ENCODE measurements around the gene SPCS2.

SPCS2 gene

GRCh38 chr11:74948898-74949752 lies at the start of gene SPCS2, which contains the start of gene XRRA1:
TSS of gene SPCS2 (plus strand) at chr11:74949266. CDS start at chr11:74949286, 20 bp downstream.
TSS of gene XRRA1 (minus strand) at chr11:74949091. CDS start at chr11:74940878, 8,213 bp downstream.
- peak; percentile 98 for DNase-seq (ENCODE audit: low spot score)

DNA sequence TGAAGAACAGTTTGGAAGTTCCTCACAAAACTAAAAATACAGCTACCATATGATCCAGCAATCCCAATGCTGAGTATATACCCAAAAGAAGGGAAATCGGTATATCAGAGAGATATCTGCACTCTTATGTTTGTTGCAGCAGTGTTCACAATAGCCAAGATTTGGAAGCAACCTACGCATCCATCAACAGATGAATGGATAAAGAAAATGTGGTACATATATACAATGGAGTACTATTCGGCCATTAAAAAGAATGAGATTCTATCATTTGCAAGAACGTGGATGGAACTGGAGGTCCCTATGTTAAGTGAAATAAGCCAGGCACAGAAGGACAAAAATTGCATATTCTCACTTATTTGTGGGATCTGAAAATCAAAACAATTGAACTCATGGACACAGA lies 46.7 kb upstream of the SPCS2 start:
- no peak for DNase-seq (ENCODE audit: low spot score)

GRCh38 chr11:74905326-74905725 lies 43.7 kb upstream of the SPCS2 start:
- DNase-seq (ENCODE audit: low spot score): no peak

GRCh38 chr11:74909385-74909784 lies 39.7 kb upstream of the SPCS2 start:
- no peak for DNase-seq (ENCODE audit: low spot score)

- DNase-seq (ENCODE audit: low spot score): no peak
These were observed 39.3 kb upstream of the SPCS2 start for GRCh38 chr11:74909812-74910211.

DNA sequence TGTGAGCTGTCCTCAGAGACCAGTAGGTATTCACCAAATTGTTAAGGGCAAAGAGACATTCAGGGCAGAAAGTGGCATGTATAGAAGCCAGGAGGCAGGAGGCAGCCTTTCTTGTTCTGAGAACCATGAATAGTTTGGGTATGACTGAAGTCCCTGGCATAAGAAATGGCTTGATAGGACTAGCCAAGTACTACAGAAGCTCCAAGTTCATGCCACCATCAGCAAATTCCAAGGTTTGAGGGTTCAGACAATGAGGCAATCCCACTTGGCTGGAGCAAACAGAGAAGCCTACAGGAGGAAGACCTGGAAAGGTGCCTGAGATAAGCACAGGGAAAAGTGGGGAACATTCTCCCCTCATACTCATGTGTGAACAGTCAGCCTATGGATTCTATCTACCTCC lies 25.9 kb upstream of the SPCS2 start:
- no peak for DNase-seq (ENCODE audit: low spot score)

DNA sequence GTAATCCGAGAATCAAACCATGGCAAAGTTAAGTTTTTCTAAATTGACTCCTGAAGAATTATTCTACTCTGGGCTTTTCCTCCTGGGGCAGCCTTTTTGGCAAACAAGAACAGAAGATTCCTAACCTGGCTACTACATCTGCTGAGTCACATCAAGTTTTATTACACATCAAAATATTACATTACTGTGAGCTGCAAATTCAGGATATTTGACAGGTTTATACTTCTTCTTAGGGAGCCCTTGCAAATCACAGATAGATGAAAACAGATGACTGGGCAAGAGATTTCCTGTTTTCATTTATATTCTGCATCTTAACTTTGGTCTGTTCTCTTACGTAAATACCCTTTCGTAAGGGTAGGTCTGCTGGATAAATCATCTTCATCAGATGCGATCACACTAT lies 23.8 kb upstream of the SPCS2 start:
- no peak for DNase-seq (ENCODE audit: low spot score)

DNA sequence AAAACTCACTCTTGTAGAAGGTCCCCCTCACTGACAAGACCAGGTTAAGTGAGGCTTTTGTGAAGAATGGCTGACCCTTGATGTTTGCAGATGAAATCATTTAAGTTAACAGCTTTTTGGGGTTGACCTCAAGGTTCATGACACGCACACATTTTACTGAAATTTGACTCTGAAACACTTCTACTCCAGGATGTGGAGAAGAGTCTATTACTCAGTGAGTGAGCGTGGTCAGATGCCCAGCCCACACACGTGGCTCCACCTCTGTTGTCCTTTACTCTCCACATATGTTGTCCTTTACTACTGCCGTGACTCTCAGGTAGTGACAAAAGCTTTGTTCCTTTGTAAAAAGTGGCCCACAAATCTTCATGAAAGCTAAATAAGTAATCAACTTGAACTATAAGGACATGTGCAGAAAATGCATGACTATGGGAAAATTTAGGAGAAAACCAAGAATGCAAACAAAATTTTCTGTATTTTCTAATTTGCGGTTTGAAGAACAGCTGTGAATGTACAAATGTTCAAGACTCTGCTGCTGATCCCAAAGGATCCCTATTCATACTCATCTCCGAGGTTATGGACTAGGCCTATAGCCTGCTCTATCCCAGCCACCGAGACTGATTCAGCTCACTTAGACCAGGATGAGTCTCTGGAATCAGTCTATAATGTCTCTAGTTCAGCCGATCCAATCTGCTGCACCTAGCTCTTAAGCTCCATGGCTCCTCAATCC lies 22.6 kb upstream of the SPCS2 start:
- DNase-seq (ENCODE audit: low spot score): no peak

DNA sequence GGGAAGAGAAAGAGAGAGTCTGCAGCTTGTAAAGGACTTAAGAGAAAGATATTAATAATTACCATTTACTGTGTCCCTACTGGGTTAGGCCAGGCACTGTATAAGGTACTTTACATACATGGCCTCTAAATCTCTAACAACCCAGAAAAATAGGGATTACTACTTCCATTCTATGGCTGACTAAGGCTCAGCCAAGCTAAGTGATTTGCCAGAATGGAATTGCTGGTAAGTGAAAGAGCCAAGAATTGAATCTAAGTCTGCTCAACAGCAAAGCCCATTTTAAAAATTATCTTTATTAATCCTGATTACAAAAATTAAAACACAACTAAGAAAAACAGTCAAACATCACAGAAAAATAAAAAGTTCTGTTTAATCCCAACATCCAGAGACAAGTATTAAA lies 21.6 kb upstream of the SPCS2 start:
- DNase-seq (ENCODE audit: low spot score): no peak

DNA sequence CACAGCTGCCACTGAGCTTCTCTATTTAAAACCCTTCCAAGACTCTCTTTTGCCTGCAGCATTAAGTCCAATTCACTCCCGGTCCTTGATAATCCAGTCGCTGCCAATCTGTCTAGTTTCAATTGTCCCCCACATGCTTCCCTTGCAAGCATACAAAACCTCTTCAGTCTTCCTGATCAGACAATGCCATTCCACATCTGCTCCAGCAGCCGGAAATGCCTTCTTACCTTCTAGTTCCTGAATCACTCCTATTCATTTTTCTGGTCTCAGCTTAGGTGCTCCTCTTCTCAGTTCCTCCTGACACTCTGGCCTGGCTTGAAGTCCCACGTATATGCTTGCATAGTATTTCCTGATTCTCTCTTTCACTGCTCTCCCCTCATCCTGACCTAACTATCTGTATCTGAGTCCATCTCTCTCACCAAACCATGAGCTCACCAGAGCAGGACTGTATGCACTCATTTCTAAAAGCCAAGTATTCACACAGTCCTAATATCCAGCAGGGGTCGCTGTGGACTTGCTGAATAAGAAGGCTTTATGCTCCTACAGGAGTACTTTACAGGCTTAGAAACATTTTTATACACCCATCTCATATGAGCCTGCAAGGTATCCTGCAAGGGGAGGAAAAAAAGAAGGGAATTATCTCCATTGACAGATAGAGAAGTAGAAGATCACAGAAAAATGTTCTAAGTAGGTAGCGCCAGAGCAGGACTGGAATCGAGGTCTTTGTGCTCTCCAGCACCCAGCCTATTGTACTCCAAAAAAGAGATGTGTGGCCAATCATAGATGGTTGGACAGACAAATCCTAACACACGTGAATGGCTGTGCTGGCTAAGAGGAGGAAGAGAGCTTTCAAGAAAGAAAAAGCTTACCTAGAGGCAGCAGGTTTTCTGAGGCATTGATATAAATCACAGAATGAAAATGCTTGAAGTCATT lies 19.4 kb upstream of the SPCS2 start:
- peak; percentile 79 for DNase-seq (ENCODE audit: low spot score)

DNA sequence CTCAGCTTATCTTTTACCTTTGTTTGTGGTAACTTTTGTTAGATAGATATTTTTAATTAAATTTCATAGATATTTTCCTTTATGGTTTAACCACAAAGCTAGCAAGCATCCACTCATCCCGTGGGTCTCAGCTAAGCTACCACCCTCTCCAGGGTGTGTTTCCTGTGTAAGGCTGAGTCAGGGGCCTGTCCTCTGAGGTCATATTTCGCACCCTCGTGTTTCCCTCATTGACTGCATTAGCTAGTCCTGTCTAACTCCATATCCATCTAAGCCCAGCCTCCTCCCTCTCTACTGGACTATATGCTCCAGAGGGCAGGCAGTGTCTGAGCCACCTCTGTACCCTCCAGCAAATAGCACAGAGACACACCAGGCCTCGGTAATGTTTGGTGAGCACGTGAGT lies 16.9 kb upstream of the SPCS2 start:
- DNase-seq (ENCODE audit: low spot score): no peak

- DNase-seq (ENCODE audit: low spot score): peak; percentile 2
These were observed 16.3 kb upstream of the SPCS2 start for GRCh38 chr11:74932797-74933196.

DNA sequence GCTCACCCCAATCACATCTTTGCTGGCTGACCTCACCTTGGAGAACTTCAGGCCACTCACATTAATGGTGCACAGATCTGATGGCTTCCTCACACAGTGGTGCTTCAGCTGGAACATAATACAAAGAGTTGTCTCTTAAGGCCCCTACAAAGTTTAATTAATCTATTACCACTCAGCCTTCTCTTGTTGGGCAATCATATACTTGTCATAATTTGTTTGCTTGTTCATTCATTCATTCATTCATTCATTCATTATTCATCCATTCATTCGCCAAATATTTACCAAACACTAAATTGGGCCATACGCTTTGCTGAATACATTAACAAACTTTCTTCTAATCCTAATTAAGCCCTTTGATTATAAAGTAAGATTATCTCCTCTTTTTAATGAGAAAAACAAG lies 15.3 kb upstream of the SPCS2 start:
- no peak for DNase-seq (ENCODE audit: low spot score)

DNA sequence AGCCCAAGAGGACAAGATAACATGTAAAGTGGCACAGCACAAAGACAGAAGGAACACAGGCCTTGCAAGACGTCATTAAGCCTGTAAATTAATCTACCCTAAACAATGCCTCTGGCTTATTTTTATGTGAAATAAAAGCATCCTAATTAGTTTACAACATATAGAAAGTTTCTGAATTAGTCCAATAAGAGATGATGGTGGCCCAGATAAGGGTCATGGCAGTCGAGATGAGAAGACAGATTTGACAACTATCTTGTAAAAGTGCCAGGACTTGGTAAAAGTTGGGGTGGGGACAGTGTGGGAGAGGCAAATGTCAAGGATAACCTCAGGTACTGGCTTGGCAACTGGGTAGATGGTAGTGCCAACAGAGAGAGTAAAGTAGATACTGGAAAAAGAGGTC lies 13.8 kb upstream of the SPCS2 start:
- DNase-seq (ENCODE audit: low spot score): no peak

DNA sequence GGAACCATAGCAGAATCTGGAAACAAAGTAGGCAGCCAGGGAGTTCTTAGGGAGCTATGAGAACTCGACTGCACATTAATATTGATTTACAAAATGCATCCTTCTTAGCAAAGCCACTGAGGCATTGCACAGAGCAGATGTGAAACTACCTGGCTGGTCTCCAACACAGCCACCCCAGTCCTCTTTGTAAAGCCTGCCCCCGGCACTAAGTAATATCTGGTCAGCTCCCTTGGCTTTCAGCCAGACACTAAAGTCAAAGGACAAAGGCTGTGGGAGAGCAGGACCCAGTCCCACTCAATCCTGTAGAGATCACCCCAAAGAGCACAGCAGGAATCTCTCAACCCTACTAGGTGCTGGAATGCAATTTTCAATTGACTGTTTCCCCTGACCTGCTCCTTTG lies 13.0 kb upstream of the SPCS2 start:
- no peak for DNase-seq (ENCODE audit: low spot score)

DNA sequence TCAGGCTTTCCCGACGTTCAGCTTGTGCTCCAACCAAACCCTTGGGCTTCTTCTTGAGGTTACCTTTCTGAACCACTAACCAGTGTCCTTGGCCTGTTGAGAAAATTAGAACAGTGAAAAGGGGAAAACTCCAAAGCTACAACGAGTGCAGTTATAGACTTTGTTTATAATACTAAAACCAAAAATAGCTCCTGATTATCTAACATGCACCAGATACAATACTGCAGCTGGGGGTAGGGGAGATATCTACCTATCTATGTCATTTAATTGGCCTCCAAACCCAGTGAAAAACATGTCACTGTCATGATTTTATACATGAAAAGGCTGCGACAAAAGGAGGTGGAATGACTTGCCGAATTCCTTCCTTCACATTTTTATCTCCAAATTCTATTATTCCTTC lies 12.1 kb upstream of the SPCS2 start:
- DNase-seq (ENCODE audit: low spot score): no peak

DNA sequence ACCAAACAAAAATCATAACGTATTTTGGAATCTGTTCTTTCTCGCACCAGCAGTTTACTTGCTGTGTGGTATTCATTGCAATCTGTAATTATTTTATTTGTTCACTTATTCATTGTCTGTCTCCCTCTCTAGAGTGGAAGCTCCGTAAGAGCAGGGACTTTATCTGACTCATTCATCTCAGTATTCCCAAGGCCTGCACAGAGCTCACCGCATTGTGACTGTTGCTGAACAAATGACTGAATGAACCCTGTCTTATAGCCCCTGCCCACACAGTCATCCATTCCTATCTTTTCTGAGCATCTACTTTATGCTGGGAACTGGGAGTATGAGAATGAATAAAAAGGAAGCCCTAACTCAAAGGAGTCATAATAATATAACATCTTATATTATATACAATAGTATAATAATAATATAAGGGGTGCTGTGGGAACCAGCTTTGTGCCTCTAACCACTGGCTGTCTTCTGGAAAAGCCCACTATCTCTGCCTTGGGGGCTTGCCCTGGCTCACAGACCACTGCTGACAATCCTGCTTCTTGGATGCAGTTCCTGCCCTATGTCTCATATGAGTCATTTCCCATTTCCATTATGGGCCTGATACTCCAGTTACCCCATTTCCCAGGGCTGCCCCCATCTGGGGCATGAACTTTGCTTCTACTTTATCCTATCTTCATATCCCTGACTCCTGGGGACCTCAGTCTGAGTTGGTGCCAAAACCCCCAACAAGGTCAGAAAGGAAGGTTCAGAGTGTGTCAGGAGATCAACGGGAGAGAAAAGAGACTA lies 11.2 kb upstream of the SPCS2 start:
- no peak for DNase-seq (ENCODE audit: low spot score)

DNA sequence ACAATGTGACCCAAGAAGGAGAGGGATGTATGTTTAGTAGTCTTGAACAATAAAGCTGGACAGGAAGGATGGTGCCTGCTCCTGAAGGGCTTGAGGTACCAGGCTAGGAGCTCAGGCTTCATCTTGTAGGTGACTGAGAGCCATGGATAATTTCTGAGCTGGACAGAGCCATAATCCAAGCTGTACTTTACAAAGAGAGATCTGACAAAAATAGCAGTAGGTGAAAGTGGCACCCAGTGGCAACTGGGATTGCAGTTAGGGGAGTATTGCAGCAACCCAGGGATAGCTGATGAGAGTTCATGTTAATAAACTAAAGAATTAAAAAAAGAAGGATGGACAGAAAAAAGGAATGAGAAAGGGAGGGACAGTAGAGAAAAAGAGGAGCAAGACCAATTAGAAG lies 7.6 kb upstream of the SPCS2 start:
- no peak for DNase-seq (ENCODE audit: low spot score)

DNA sequence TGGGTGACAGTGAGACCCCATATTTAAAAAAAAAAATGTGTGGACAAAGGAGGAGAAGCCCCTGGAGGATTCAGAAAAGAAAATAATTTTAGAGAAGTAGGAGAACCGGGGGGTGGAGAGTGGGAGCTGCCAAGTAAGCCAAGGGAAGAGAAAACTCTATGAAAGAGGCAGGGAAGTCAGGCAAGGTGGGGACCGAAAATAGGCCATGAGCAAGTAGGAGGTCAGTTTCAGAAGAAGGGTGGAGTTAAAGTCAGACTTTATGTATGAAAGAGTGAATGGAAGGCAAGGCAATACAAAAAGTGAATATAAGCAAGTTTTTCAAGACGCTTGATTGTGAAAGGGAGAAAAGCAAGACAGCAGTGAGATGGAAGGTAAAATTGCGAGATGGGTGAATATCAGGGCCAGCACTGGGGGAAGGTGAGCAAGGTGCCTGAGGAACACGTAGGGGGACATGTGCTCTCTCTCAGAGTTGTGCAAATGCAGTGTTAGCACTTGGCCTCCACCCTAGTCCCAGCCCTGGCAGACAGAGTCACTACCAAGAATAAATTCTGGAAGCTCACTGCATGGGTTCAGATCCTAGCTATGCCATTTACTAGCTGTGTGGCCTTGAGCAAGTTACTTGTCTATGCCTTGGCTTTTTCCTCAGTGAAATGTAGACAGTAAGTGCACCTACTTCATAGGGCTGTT lies 6.8 kb upstream of the SPCS2 start:
- DNase-seq (ENCODE audit: low spot score): no peak

DNA sequence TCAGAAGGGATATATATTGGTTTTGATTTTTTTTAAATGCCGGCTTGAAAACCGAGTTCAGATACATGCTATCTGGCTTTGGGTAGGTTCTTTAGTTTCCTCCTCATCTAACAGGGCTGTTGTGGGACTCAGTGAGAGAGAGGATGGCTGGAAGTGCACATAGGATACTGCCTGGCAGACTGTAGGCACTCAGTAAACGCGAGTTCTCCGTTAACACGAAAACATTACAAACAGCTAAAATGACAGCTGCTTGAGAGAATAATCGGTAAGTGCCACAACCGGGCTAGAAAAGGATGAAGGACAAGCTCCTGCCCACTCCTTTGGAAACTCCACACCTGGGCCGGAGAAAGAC lies 544 bp upstream of the SPCS2 start:
- no peak for DNase-seq (ENCODE audit: low spot score)

- DNase-seq (ENCODE audit: low spot score): no peak
These were observed 679 bp downstream of the SPCS2 start for GRCh38 chr11:74949753-74950137.

Data from CD4-positive, alpha-beta T cell treated with Interleukin-2 at 100 ng/mL for 4 hours (primary cell).